ENCODE results near the gene DDR2. TPM values are rescaled to one million over a fixed set of nuclear protein-coding genes. Genes with fewer than 3 reads are reported as not detected.

The DDR2 gene
- total RNA-seq, 1 donor from 2014 or later, result 4.4 TPM

DNA sequence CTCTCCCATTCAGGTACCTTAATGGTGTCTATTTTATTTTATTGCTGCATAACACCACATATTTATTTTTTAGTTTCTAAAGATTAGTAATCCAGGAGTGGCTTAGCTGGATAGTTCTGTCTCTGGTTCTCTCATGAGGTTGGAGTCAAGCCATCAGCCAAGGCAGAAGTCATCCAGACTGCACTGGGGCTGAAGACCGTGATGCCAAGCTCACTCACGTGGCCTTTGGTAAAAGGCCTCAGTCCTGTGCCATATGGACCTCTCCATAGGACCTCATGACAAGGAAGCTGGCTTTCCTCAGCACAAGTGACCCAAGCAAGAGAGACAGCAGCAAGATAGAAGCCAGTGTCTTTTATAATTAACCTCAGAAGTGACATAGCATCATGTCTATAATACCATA lies 23.0 kb upstream of the DDR2 start:
- Mint-ChIP-seq H3K27me3 (ENCODE audit: unreplicated experiment) (peaks cover 5% of the 10 kb centered on the region), H3K27ac (ENCODE audit: unreplicated experiment) (no peak overlapping the region), H3K36me3 (ENCODE audit: unreplicated experiment) (no peaks in the 10 kb centered on the region), H3K9me3 (ENCODE audit: unreplicated experiment) (peaks cover 7% of the 10 kb centered on the region), H3K4me3 (ENCODE audit: unreplicated experiment) (no peak overlapping the region), H3K4me1 (ENCODE audit: low read depth, unreplicated experiment) (peaks cover 14% of the 10 kb centered on the region)
- no peak for DNase-seq
- TF ChIP-seq, protein P1, sequence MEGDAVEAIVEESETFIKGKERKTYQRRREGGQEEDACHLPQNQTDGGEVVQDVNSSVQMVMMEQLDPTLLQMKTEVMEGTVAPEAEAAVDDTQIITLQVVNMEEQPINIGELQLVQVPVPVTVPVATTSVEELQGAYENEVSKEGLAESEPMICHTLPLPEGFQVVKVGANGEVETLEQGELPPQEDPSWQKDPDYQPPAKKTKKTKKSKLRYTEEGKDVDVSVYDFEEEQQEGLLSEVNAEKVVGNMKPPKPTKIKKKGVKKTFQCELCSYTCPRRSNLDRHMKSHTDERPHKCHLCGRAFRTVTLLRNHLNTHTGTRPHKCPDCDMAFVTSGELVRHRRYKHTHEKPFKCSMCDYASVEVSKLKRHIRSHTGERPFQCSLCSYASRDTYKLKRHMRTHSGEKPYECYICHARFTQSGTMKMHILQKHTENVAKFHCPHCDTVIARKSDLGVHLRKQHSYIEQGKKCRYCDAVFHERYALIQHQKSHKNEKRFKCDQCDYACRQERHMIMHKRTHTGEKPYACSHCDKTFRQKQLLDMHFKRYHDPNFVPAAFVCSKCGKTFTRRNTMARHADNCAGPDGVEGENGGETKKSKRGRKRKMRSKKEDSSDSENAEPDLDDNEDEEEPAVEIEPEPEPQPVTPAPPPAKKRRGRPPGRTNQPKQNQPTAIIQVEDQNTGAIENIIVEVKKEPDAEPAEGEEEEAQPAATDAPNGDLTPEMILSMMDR (IDR thresholded peaks at IDR 0.05; ENCODE audit: partially characterized antibody, unreplicated experiment), result no peak

DNA sequence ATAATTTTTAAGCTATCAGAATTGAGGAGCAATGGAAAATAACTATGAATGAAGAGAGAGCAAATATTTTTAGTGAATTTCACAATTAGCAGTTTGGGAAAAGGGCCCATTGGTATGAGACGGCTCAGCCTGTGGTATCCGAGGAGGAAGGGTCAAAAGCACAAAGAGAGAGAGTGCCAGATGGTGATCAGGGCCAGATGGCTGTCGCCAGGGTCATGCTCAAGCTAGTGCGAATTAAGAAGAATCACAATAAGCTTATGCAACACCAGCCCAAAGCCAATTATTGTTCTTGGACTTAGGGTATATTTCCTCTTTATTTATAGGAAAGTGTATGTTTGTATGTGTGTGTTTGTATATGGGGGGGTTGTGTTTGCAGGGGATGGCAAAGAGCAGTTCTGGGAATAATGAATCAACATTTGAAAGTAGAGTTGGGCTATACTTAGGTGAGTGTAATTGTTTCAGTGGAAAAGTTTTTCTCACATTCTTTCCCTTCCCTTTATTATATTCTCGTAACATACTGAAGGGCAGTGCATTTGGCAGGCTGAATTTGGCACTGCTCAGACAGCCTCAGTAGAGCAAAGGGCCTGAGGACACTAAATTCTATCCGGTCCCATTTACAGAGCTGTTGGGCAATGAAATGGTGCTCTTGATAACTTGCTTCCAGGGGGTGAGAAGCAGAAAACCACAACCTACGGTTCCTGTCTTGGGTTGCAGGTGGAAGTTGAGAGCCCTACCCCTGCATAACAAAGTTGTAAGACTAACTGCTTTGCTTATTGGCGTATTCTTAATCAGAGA lies 19.5 kb upstream of the DDR2 start:
- Mint-ChIP-seq H3K36me3 (ENCODE audit: unreplicated experiment) (peaks cover 11% of the 10 kb centered on the region), H3K9me3 (ENCODE audit: unreplicated experiment) (peaks cover 10% of the 10 kb centered on the region), H3K27ac (ENCODE audit: unreplicated experiment) (peak overlapping the region; percentile 93)

DNA sequence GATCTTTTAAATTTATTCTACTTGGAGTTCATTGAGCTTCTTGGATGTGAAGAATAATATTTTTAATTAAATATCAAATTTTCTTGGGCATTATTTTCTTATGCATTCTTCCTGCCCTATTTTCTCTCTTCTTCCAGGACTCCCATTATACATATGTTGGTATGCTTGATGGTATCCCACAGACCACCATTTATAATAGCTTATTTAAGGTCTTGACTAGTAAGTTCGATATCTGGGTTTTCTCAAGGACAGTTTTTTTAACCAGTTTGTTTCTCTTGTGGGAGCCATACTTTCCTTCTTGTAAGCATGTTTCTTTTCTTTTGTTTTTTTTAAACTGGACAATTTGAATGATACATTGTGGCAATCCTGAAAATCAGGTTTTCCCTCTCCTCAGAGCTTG lies 15.4 kb upstream of the DDR2 start:
- no peak for DNase-seq
- H3K9me3 Mint-ChIP-seq (ENCODE audit: unreplicated experiment), result peaks cover 12% of the 10 kb centered on the region
- no peak overlapping the region for H3K27ac Mint-ChIP-seq (ENCODE audit: unreplicated experiment)
- H3K4me1 Mint-ChIP-seq (ENCODE audit: low read depth, unreplicated experiment), result peaks cover 14% of the 10 kb centered on the region
- peaks cover 4% of the 10 kb centered on the region for H3K27me3 Mint-ChIP-seq (ENCODE audit: unreplicated experiment)
- TF ChIP-seq, protein P1 (IDR thresholded peaks at IDR 0.05; ENCODE audit: partially characterized antibody, unreplicated experiment), result no peak
- peaks cover 14% of the 10 kb centered on the region for H3K36me3 Mint-ChIP-seq (ENCODE audit: unreplicated experiment)
- no peak overlapping the region for H3K4me3 Mint-ChIP-seq (ENCODE audit: unreplicated experiment)

More for the DNA sequence above, 19.5 kb upstream of the DDR2 start:
- TF ChIP-seq, protein P1 (IDR thresholded peaks at IDR 0.05; ENCODE audit: partially characterized antibody, unreplicated experiment), result no peak
- peaks cover 5% of the 10 kb centered on the region for H3K27me3 Mint-ChIP-seq (ENCODE audit: unreplicated experiment)
- peak; percentile 76 for DNase-seq
- peaks cover 14% of the 10 kb centered on the region for H3K4me1 Mint-ChIP-seq (ENCODE audit: low read depth, unreplicated experiment)
- H3K4me3 Mint-ChIP-seq (ENCODE audit: unreplicated experiment), result peak overlapping the region; percentile 36

DNA sequence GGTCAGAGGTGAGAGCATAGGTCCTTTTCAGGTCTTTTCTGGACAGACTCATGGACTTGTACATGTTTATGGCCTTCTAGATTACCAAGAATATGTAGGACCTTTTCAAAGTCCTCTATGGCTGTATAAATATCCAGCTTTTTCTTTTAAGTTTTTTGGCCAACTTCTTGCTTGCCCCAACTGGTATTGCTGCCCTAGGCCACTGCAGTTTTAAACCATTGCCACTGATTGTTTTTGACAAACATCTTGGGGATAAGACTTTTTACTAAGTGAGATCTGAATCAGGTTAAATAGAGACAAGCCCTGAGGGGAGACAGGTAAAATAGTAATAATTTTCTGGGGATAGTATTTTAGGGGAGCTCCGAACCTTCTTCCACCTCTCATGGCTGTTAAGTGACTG lies 14.8 kb upstream of the DDR2 start:
- peaks cover 10% of the 10 kb centered on the region for H3K9me3 Mint-ChIP-seq (ENCODE audit: unreplicated experiment)
- H3K4me3 Mint-ChIP-seq (ENCODE audit: unreplicated experiment), result no peak overlapping the region
- H3K4me1 Mint-ChIP-seq (ENCODE audit: low read depth, unreplicated experiment), result peaks cover 11% of the 10 kb centered on the region
- H3K27ac Mint-ChIP-seq (ENCODE audit: unreplicated experiment), result no peak overlapping the region
- TF ChIP-seq, protein P1 (IDR thresholded peaks at IDR 0.05; ENCODE audit: partially characterized antibody, unreplicated experiment), result no peak
- peaks cover 4% of the 10 kb centered on the region for H3K27me3 Mint-ChIP-seq (ENCODE audit: unreplicated experiment)
- peaks cover 14% of the 10 kb centered on the region for H3K36me3 Mint-ChIP-seq (ENCODE audit: unreplicated experiment)
- no peak for DNase-seq

DNA sequence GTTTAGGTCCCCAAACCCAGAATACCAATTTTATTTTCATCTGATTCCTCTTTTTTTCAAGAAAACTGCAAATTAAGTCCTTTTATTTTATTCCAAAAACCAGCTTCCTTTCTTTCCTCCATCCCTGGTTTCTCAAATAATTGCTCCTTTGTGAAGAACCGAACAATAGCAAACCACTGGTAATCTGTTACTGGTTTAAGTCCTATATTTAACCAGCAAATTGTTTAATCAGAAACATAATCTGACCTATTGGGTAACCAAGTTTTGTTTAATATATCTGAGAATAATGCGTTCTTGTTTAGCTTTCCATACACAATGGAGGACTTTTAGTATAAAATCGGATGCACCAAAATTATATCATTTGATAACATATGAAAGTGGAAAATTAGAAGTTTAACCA lies 13.2 kb upstream of the DDR2 start:
- Mint-ChIP-seq H3K4me1 (ENCODE audit: low read depth, unreplicated experiment) (no peaks in the 10 kb centered on the region), H3K27ac (ENCODE audit: unreplicated experiment) (no peak overlapping the region), H3K27me3 (ENCODE audit: unreplicated experiment) (peaks cover 2% of the 10 kb centered on the region), H3K36me3 (ENCODE audit: unreplicated experiment) (peaks cover 14% of the 10 kb centered on the region), H3K4me3 (ENCODE audit: unreplicated experiment) (no peak overlapping the region), H3K9me3 (ENCODE audit: unreplicated experiment) (peaks cover 5% of the 10 kb centered on the region)
- TF ChIP-seq, protein P1 (IDR thresholded peaks at IDR 0.05; ENCODE audit: partially characterized antibody, unreplicated experiment), result no peak
- no peak for DNase-seq
